ENCODE results near the gene KRT32.

DNA sequence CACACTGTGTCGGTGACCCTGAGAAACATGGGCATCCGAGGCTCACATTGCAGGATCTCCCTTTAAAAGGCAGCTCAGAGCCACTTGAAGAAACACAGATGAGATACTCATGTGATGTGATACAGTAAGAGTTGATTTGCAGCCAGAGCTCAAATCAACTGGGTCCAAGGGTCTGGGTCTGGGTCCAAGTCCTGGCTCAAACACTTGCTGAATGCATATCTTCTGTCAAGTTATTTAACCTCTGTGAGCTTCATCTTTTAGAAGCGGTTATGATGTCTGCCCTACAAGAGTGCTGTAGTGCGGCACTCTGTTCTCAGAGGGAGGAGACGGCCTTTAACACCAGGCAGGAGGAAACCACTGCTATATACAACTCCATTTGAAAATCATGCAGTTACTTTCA lies 32.8 kb downstream of the KRT32 start:
- TF ChIP-seq EZH2 (IDR thresholded peaks at IDR 0.05; ENCODE audit: borderline replicate concordance, low read depth, low read length, poor library complexity, severe bottlenecking): no peak
- TF ChIP-seq, protein P1, sequence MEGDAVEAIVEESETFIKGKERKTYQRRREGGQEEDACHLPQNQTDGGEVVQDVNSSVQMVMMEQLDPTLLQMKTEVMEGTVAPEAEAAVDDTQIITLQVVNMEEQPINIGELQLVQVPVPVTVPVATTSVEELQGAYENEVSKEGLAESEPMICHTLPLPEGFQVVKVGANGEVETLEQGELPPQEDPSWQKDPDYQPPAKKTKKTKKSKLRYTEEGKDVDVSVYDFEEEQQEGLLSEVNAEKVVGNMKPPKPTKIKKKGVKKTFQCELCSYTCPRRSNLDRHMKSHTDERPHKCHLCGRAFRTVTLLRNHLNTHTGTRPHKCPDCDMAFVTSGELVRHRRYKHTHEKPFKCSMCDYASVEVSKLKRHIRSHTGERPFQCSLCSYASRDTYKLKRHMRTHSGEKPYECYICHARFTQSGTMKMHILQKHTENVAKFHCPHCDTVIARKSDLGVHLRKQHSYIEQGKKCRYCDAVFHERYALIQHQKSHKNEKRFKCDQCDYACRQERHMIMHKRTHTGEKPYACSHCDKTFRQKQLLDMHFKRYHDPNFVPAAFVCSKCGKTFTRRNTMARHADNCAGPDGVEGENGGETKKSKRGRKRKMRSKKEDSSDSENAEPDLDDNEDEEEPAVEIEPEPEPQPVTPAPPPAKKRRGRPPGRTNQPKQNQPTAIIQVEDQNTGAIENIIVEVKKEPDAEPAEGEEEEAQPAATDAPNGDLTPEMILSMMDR (conservative IDR thresholded peaks at IDR 0.05; ENCODE audit: low read depth, low read length): no peak
